Measurements from ENCODE around the gene SETD5.

GRCh38 chr3:9448643-9449042 is 51.2 kb downstream of the SETD5 start:
- TF ChIP-seq CTCF (conservative IDR thresholded peaks at IDR 0.05; ENCODE audit: low read depth, low read length): no peak
- TF ChIP-seq EZH2phosphoT487 (IDR thresholded peaks at IDR 0.05; ENCODE audit: borderline replicate concordance, low read length): no peak
- TF ChIP-seq EZH2 (IDR thresholded peaks at IDR 0.05; ENCODE audit: low read length, unreplicated experiment): no peak

All from PC-3 (cell line).